Subcutaneous adipose tissue (tissue), 4 donors: Measurements from ENCODE around the gene HDAC7. TPM values are rescaled to one million over a fixed set of nuclear protein-coding genes. Genes with fewer than 3 reads are reported as not detected.

Experiments
- total RNA-seq, 4 donors: library from RNA; depleted of rRNA; stranded (reverse); fragments of >200 nt; gene quantifications; one replicate each; pipeline ENCODE4 v1.1.0, GENCODE V29; 2016
- TF ChIP-seq, protein P1 (sequence below): fragments of 450-650 bp; IDR thresholded peaks from one replicate; pipeline ENCODE4 v1.5.1; 2016; ENCODE audit warnings: low read depth, mild to moderate bottlenecking, control low read depth, antibody characterized with exemption, moderate library complexity

The HDAC7 gene
- total RNA-seq, 4 donors from 2014 or later = 25.8 to 72.9 (median 43.0) TPM

DNA sequence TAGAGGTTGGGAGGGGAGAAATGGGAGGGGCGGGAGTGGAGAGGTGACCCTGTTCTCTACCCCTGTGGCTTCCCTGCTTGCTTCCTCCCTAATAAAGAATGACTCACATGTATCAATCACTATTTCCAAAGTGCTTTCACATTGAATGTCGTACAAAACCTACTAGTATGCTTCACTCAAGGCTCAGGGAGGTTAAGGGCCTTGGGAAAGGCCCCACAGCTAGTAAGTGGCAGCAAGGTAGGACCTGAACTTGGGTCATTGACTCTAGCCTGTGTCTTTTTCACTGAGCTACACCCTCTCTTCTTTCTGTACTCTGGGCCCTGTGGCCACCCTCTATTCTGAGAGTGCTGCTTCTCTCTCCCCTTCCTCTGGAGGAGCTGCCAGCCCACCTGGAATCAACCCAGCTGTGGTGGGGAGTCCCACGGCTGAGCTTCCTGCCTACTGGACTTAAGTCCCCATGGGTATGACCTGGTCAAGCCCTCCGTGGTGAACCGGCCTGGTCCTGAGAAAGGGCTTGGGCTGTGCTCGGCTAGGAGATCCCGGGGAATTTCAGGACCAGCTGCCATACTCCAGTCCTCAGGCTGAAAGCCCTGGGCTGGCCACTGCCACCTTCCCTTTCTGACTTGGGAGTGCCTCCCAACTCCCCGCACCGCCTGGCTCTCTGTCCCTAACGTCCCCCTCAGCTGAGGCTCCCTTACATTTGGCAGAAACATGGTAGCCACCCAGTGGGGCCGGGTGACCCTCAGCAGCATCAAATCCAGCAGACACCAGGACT, 33.6 kb downstream of the HDAC7 start:
- TF ChIP-seq, protein P1, sequence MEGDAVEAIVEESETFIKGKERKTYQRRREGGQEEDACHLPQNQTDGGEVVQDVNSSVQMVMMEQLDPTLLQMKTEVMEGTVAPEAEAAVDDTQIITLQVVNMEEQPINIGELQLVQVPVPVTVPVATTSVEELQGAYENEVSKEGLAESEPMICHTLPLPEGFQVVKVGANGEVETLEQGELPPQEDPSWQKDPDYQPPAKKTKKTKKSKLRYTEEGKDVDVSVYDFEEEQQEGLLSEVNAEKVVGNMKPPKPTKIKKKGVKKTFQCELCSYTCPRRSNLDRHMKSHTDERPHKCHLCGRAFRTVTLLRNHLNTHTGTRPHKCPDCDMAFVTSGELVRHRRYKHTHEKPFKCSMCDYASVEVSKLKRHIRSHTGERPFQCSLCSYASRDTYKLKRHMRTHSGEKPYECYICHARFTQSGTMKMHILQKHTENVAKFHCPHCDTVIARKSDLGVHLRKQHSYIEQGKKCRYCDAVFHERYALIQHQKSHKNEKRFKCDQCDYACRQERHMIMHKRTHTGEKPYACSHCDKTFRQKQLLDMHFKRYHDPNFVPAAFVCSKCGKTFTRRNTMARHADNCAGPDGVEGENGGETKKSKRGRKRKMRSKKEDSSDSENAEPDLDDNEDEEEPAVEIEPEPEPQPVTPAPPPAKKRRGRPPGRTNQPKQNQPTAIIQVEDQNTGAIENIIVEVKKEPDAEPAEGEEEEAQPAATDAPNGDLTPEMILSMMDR = no peak

DNA sequence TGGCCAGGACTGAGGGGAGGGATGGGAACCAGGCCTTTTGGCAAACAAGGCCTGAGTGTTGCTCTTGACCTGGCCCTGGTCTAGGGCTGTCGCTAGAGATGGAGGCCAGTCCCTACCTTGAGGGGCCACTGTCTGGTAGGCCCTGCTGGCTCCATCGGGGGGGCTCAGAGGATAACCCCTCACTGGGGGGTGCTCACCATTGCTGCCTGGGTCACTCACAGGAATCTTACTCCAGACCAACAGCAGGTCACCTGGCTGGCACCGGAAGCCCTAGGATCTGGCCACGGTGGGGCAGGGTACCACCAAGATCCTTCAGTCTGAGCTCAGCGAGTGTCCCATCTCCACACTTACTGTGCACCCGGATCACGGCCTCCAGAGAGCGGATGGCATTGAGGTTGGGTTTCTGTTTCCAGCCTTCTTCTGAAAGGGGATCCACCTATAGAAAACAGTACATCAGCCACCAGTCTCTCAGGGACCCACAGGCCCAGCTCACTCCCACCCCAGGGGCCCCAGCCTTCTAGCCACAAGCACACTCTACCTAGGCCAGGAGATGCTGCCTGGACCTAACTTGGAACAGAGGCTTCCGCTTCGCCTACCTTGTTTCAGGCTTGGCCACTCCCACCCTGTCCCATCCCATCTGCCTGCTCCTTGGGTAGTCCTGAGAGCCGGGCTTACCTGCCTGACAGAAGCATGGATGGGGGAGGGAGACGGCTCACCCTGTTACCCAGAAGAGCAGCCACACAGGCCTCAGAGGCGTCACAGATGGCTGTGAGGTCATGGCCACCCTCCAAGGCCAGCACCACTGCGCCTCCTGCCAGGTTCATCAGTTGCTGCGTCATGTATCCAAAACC, 34.4 kb downstream of the HDAC7 start:
- TF ChIP-seq, protein P1 = no peak

DNA sequence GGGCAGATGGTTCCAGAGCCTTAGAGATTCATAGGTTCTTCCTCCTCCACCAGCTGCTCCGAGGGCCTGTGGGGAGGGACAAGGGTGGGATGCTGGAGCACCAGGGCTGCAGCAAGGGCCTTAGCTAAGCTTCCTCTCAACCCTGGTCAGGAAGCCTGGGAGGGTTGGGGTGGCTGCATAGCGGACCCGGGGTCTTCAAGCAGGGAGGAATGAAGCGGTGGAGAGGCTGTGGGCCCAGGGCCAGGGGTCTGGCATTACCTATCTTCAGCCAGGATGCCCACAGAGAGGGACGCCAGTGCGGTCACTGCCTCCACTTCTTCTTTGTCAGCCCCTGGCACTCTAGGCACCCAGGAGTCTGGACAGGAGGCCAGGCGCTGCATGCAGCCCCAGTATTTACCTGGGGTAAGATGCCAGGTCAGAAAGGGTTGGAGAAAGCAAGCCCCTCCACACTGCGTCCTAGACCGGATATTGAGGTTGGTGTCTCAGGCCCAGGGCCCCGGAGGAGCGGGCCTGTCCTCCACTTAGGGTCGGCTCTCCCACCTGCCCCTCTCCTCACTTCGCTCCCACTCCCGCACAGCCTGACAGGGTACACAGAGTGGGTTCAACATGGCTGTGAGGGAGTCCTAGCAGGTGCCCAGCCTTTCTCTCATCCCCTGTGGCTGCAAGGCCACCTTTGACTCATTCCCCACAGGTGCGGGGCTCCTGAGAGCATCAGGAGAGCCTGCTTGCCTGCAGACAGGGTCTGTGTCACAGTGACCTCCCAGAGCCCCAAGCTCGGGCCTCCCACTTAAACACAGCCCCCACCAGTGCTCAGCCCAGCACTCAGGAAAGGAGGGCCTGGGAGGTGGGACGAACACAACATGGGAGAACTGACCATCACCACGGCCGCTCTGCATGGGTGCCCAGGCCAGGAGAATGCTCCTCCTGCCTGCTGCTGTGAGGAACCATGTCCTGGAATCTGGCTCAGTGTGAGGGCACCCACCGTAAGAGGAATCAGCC, 35.6 kb downstream of the HDAC7 start:
- TF ChIP-seq, protein P1 = no peak

DNA sequence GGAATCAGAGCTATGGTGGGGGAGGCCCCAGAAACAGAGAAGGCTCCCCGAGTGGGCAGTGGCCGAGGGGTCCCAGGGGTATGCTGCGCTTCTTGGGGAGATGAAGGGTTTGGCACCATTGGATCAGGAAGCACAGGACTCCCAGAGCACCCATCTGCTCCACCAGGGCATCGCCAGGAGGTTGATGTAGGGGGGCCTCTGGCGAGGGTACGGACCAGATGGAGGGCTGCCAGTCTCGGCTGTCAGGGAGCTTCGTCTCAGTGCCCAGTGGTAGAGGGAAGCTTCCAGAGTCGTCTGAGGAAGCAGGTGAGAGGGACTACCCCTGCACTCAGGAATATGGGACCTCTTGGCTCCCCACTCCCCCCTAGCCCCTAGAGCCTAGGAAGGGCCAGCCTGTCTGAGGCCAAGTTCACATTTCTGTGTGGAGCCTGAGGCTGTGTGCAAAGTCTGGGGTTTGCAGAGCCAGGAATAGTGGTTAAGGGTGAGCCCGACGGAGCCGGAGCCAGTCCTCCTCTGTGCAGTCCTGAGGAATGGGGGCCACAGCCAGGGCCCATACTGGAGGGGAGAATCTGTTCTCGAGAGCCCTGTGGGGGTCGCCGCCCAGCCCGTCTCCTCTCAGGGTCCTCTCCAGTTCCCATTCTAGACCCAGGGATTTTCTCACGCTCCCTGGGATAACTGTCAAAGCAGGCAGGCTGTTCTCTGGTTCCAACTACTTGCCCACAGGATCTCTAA, 36.5 kb downstream of the HDAC7 start:
- TF ChIP-seq, protein P1 = no peak

DNA sequence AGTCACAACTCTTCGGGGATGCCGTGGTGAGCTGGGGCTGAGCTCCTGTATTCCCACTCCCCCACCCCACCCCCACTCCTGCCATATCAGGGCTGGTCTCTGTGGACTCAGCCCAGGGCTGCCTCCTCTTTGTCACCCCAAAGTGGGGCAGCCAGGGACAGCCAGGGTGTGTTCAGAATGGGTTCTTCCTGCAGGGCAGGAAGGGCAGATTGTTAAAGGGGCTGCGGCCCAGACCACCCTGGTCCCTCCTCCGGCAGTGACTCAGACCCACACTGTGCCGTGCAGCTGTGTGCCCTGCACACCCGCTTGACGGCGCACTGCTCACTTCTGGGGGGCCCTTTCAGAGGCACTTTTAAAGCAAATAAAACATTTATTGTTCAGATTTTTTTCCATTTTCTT, 37.3 kb downstream of the HDAC7 start:
- TF ChIP-seq, protein P1 = no peak

DNA sequence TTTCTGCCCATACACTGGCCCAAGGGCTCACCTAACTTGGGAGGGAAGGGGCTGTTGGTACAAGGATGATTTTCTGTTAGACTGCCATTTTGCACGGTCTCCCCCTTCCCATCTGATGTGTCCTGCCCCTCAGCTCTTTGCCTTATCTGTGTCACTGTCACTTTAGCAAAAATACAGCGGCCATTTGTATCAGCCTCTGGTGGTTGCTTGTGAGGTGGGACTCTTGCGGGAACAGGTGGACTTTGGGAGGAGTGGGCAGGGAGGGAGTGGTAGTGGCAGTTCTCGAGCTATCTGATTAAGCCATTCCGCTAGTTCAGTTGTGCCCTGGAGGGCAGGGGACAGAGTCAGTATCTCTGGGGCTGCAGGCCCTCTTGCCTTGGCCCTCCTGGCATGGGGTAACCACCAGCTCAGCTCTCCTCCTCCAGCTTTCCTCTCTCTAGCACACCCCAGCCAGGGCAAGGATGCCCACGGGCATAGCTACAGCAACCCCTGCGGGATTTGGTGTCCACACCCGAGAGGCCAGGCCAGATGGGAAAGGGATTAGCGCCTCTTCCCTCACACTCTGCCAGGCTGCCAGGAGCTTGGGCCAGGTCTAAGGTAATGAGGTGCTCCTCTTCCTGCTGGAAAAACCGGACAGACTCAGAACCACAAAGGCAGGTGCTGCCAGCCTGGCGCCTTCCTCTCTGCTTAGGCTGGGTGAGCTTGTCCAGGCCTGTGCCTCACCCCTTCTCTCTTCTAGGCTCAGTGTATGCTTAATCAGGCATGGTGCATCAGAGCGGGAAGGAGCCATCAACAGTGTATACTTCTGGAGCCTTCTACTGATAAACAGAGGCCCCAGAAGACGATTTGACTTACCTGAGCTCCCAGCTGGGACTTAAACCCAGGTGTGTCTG, 38.0 kb downstream of the HDAC7 start:
- TF ChIP-seq, protein P1 = no peak
